RWPE2 (cell line): ENCODE results near the gene GALNT17.

ENCODE experiments used
- ATAC-seq: fragments of 200-7000 bp; cut with Tn5 transposase; 3 replicates; pipeline ENCODE4 v1.9.1; 2021; ENCODE audit warnings: low read depth
- DNase-seq: peaks from one replicate; pipeline ENCODE4 v3.0.0-alpha.2; 2020; ENCODE audit warnings: low spot score
- H3K27ac ChIP-seq: fragments of 450-650 bp; 2 replicates; pipeline ENCODE4 v1.5.1; 2017; ENCODE audit warnings: mild to moderate bottlenecking; ENCODE audit not compliant: poor library complexity, severe bottlenecking
- H3K27me3 ChIP-seq: fragments of 250-450 bp; sonication (Bioruptor Pico); 2 replicates; pipeline ENCODE4 v1.5.1; 2021; ENCODE audit warnings: mild to moderate bottlenecking, moderate library complexity; ENCODE audit not compliant: insufficient read depth, poor library complexity, severe bottlenecking
- H3K36me3 ChIP-seq: fragments of 250-450 bp; sonication (Bioruptor Pico); 2 replicates; pipeline ENCODE4 v1.5.1; 2020; ENCODE audit warnings: low read depth, mild to moderate bottlenecking, moderate library complexity
- H3K4me1 ChIP-seq: fragments of 250-450 bp; sonication (Bioruptor Pico); 2 replicates; pipeline ENCODE4 v1.5.1; 2021; ENCODE audit warnings: mild to moderate bottlenecking, moderate library complexity; ENCODE audit not compliant: insufficient read depth, poor library complexity, severe bottlenecking
- H3K4me3 ChIP-seq: fragments of 250-450 bp; sonication (Bioruptor Pico); 2 replicates; pipeline ENCODE4 v1.5.1; 2021; ENCODE audit warnings: mild to moderate bottlenecking, moderate library complexity; ENCODE audit not compliant: severe bottlenecking
- H3K9me3 ChIP-seq: fragments of 250-450 bp; sonication (Bioruptor Pico); 2 replicates; pipeline ENCODE4 v1.5.1; 2021; ENCODE audit warnings: mild to moderate bottlenecking, moderate library complexity; ENCODE audit not compliant: severe bottlenecking
- CTCF ChIP-seq: fragments of 450-650 bp; IDR thresholded peaks from one replicate; pipeline ENCODE4 v1.5.1; 2017; ENCODE audit warnings: mild to moderate bottlenecking, moderate library complexity; ENCODE audit not compliant: poor library complexity, severe bottlenecking

GALNT17 gene

DNA sequence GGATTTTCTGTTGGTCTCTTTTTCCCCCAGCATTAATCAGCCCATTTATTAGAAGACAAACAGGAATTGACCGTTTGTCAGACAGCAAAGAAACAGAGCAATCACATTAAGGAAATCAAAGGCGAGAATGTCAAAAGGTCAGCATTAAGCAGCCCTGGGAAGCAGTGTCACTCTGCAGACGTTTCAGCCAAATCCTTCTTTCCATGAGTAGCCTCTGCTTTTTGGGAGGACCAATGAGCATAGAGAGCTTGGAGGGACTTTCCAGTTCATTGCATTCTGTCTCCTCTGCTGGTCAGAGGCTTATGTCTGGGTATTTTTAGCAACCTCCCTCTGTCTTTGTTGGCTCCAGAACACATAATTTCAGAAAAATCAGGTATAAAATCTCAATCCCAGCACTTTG lies 481.4 kb downstream of the GALNT17 start:
- TF ChIP-seq CTCF: no peak
- ATAC-seq (no peak), DNase-seq (no peak)
- H3K36me3 ChIP-seq: no peaks in the 10 kb centered on the region
- H3K27ac ChIP-seq: no peak overlapping the region
- no peaks in the 10 kb centered on the region for H3K4me1 ChIP-seq
- H3K27me3 ChIP-seq: no peaks in the 10 kb centered on the region
- no peaks in the 10 kb centered on the region for H3K9me3 ChIP-seq
- no peak overlapping the region for H3K4me3 ChIP-seq

DNA sequence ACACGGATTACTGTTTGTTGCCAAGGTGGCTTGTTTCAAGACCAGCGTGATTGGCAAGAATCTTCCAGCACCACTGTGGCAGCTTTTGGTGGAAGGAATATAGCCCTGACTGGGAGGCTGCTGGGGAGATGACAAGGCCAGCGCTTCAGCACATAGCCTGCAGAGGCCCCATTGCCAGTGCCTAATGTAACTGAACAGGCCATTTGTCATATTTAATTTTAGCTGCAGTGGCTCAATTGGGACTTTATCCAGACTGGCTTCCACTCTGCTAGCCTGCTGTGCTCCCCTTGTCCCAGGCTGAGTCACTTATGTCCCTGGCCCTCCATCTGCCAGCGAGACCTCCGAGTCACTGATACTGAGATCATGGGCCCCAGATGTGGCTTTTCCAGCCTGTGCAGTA lies 483.1 kb downstream of the GALNT17 start:
- no peak for ATAC-seq
- Histone ChIP-seq H3K4me3 (no peak overlapping the region), H3K27me3 (no peaks in the 10 kb centered on the region), H3K4me1 (no peaks in the 10 kb centered on the region), H3K9me3 (no peaks in the 10 kb centered on the region), H3K36me3 (no peaks in the 10 kb centered on the region), H3K27ac (no peak overlapping the region)
- TF ChIP-seq CTCF: no peak
- DNase-seq: no peak

GRCh38 chr7:71616217-71616616 lies 484.3 kb downstream of the GALNT17 start:
- no peak overlapping the region for H3K4me3 ChIP-seq
- DNase-seq: no peak
- ATAC-seq: no peak
- H3K9me3 ChIP-seq: no peaks in the 10 kb centered on the region
- no peaks in the 10 kb centered on the region for H3K4me1 ChIP-seq
- H3K36me3 ChIP-seq: no peaks in the 10 kb centered on the region
- no peaks in the 10 kb centered on the region for H3K27me3 ChIP-seq
- no peak overlapping the region for H3K27ac ChIP-seq
- TF ChIP-seq CTCF: no peak

DNA sequence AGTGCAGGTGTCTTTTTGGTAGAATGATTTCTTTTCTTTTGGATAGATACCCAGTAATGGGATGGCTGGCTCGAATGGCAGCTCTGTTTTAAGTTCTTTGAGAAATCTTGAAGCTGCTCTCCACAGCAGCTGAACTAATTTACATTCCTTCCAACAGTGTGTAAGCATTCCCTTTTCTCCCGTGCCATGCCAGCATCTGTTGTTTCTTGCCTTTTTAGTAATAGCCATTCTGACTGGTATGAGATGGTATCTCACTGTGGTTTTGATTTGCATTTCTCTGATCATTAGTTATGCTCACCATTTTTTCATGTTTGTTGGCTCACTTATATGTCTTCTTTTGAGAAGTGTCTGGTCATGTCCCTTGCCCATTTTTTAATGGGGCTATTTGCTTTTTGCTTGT lies 486.3 kb downstream of the GALNT17 start:
- Histone ChIP-seq H3K27ac (no peak overlapping the region), H3K4me1 (no peaks in the 10 kb centered on the region), H3K4me3 (no peak overlapping the region), H3K27me3 (no peaks in the 10 kb centered on the region), H3K9me3 (no peaks in the 10 kb centered on the region), H3K36me3 (no peaks in the 10 kb centered on the region)
- DNase-seq (no peak), ATAC-seq (no peak)
- no peak for TF ChIP-seq CTCF

- DNase-seq (no peak), ATAC-seq (no peak)
- Histone ChIP-seq H3K4me1 (no peaks in the 10 kb centered on the region), H3K36me3 (no peaks in the 10 kb centered on the region), H3K27me3 (no peaks in the 10 kb centered on the region), H3K4me3 (no peak overlapping the region), H3K27ac (no peak overlapping the region), H3K9me3 (no peaks in the 10 kb centered on the region)
- no peak for TF ChIP-seq CTCF
Observed at GRCh38 chr7:71625545-71625944, 493.6 kb downstream of the GALNT17 start.
